Suprapubic skin (tissue), 4 donors: ENCODE results near the gene EGFL7. TPM values are rescaled to one million over a fixed set of nuclear protein-coding genes. Genes with fewer than 3 reads are reported as not detected.

Experiments
- DNase-seq, 2 donors: peaks; one replicate each; pipeline ENCODE4 v3.0.0-alpha.2; 2019; ENCODE audit warnings: low spot score in 2 of 2
- H3K27ac ChIP-seq: fragments of 200-600 bp; sonication (generic); one replicate; pipeline ENCODE4 v1.5.1; 2019
- H3K27me3 ChIP-seq: fragments of 200-600 bp; sonication (generic); one replicate; pipeline ENCODE4 v1.5.1; 2019
- H3K36me3 ChIP-seq: fragments of 200-600 bp; sonication (generic); one replicate; pipeline ENCODE4 v1.5.1; 2019
- H3K4me1 ChIP-seq: fragments of 200-600 bp; sonication (generic); one replicate; pipeline ENCODE4 v1.5.1; 2019
- H3K4me3 ChIP-seq: fragments of 200-600 bp; sonication (generic); one replicate; pipeline ENCODE4 v1.5.1; 2019; ENCODE audit warnings: mild to moderate bottlenecking
- H3K9me3 ChIP-seq: fragments of 200-600 bp; sonication (generic); one replicate; pipeline ENCODE4 v1.5.1; 2019
- CTCF ChIP-seq, 2 donors: fragments of 200-600 bp in 1 of 2; fragments of 450-650 bp in 1 of 2; sonication (generic) in 1 of 2; IDR thresholded peaks; one replicate each; pipeline ENCODE4 v1.5.1; 2016 to 2019; ENCODE audit warnings: antibody characterized with exemption in 2 of 2, mild to moderate bottlenecking in 1 of 2, moderate library complexity in 1 of 2
- EP300 ChIP-seq: sonication (generic); formaldehyde crosslinking; IDR thresholded peaks from one replicate; pipeline ENCODE4 v1.6.1; 2017; ENCODE audit warnings: antibody characterized with exemption
- POLR2A ChIP-seq, 2 donors: fragments of 450-650 bp; IDR thresholded peaks; one replicate each; pipeline ENCODE4 v1.6.1; 2017; ENCODE audit warnings: antibody characterized with exemption in 2 of 2, mild to moderate bottlenecking in 2 of 2, moderate library complexity in 2 of 2
- POLR2AphosphoS5 ChIP-seq, 3 donors: sonication (generic); formaldehyde crosslinking; IDR thresholded peaks; one replicate each; pipeline ENCODE4 v1.6.1; 2017; ENCODE audit warnings: antibody characterized with exemption in 3 of 3
- WGBS: methylation state at CpG from one replicate; pipeline ENCODE4 v1.1.5; 2018; 5-methylcytosine and 5-hydroxymethylcytosine counted together
- total RNA-seq, 4 donors: library from RNA; depleted of rRNA; stranded (reverse); fragments of >200 nt; gene quantifications; one replicate each; pipeline ENCODE4 v1.1.0, GENCODE V29; 2016

Gene EGFL7
- total RNA-seq, 4 donors from 2014 or later, result 12.2 to 49.6 (median 28.6) TPM

GRCh38 chr9:136665704-136666371 lies 3.1 kb downstream of the EGFL7 start:
- Histone ChIP-seq H3K36me3 (no peaks in the 10 kb centered on the region), H3K27me3 (peaks cover 38% of the 10 kb centered on the region), H3K9me3 (no peaks in the 10 kb centered on the region), H3K4me1 (peaks cover 15% of the 10 kb centered on the region), H3K4me3 (peak overlapping the region; percentile 54), H3K27ac (no peak overlapping the region)
- TF ChIP-seq EP300 (no peak), POLR2AphosphoS5 (IDR thresholded peaks at IDR 0.05) (no peak), POLR2A (IDR thresholded peaks at IDR 0.05) (no peak), CTCF (IDR thresholded peaks at IDR 0.05) (no peak)
- DNase-seq, result no peak
- no CpG with 5 or more reads among the region's 109 CpGs for WGBS

DNA sequence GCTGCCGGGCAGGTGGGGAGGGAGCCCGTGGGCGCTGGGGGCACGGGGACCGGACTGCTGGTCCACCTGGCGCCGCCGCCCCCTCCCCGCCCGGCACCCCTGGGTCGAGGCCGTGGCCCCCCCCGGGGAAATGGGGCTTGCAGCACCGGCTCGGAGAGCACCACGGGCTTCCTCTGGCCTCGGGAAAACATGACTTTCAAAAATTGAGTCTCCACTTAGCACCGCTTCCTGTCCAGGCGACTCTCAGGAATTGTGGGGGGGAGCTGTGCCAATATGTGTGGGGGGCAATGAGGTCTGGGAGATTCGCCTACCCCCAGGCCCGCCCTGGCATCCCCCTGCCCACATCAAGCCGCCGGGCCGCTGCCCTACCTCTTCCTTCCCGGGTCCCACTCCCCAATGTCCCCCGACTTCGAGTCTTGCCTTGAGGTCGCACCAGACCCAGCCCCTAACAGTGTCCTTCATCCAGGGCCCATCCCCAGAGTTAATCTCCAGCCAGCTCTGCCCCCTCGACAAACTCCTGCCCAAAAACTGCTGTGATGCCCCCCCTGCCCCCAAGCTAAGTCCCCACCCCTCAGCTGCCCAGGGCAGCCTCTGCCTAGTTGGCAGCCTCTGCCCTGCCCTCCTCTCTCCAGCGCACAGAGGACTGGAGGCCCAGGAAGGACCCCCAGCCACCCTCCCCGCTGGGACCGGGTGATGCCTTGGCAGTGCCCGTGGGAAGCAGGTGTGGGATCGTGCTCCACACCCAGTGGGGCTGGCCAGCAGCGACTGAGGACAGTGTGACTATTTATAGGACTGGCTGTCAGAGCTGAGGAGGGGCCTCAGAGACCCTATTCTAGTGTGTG lies 3.9 kb downstream of the EGFL7 start:
- Histone ChIP-seq H3K36me3 (no peaks in the 10 kb centered on the region), H3K9me3 (no peaks in the 10 kb centered on the region), H3K27ac (no peak overlapping the region), H3K4me3 (peak overlapping the region; percentile 54), H3K4me1 (peaks cover 15% of the 10 kb centered on the region), H3K27me3 (peaks cover 38% of the 10 kb centered on the region)
- 17% methylated on average over 1 of the region's 35 CpGs for WGBS
- no peak for DNase-seq
- TF ChIP-seq POLR2A (IDR thresholded peaks at IDR 0.05) (no peak), CTCF (IDR thresholded peaks at IDR 0.05) (no peak), EP300 (no peak), POLR2AphosphoS5 (IDR thresholded peaks at IDR 0.05) (no peak)

DNA sequence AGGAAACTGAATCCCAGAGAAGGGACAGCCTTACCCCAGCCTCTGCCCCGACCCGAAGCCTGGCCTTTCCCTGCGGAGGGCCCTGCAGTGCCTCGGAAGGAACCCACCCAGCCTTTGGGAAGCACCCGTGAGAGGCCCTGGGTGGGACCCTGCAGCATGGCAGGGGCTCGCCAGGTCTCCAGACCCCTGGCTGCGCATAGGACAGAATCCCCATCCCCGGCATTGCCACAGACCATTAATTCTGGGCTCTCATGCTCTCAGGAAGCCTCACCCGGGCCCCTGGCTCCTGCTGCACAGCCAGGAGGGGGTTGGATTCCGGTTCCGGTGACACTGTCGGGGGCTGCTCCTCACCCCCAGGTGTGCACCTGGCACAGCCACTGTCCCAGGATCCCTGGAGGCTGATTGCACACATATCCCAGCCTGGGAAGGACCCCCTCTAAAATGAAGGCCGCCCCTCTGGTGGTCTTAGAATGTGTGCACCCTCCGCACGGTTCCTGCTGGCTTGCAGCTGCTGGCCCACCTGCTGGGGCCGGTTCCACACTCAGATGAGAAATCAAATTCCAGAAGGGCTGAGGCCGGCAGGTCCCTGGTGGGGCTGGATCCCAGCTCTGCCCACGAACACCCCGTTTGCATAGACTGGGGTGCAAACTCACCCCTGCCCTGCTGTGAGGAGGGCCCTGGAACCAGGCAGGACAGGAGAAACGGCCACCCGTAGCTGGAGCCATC lies 4.7 kb downstream of the EGFL7 start:
- no peak for DNase-seq
- H3K27ac ChIP-seq, result no peak overlapping the region
- H3K9me3 ChIP-seq, result no peaks in the 10 kb centered on the region
- H3K27me3 ChIP-seq, result peaks cover 38% of the 10 kb centered on the region
- H3K4me3 ChIP-seq, result peak overlapping the region; percentile 54
- TF ChIP-seq POLR2AphosphoS5 (IDR thresholded peaks at IDR 0.05), result no peak
- no peak for TF ChIP-seq POLR2A (IDR thresholded peaks at IDR 0.05)
- no peak for TF ChIP-seq EP300
- TF ChIP-seq CTCF (IDR thresholded peaks at IDR 0.05), result no peak
- peaks cover 15% of the 10 kb centered on the region for H3K4me1 ChIP-seq
- peaks cover under 1% of the 10 kb centered on the region for H3K36me3 ChIP-seq
- WGBS, result 47% methylated on average over 14 of the region's 21 CpGs

GRCh38 chr9:136667940-136668760 lies 5.4 kb downstream of the EGFL7 start:
- WGBS, result no CpG with 5 or more reads among the region's 40 CpGs
- Histone ChIP-seq H3K4me3 (peak overlapping the region; percentile 54), H3K9me3 (no peaks in the 10 kb centered on the region), H3K27me3 (peaks cover 38% of the 10 kb centered on the region), H3K36me3 (peaks cover 8% of the 10 kb centered on the region), H3K4me1 (peaks cover 15% of the 10 kb centered on the region), H3K27ac (no peak overlapping the region)
- DNase-seq, result no peak
- TF ChIP-seq POLR2AphosphoS5 (IDR thresholded peaks at IDR 0.05) (no peak), EP300 (no peak), POLR2A (IDR thresholded peaks at IDR 0.05) (no peak), CTCF (IDR thresholded peaks at IDR 0.05) (no peak)
